ENCODE results near the gene ERC2. TPM values are rescaled to one million over a fixed set of nuclear protein-coding genes. Genes with fewer than 3 reads are reported as not detected.

The ERC2 gene
- total and polyA plus RNA-seq, 2 donors (not counting 3 experiments of a cell fraction or from before 2014, with no cell fraction given): 5.6 to 15.5 TPM

GRCh38 chr3:55720614-55721013 is 747.7 kb downstream of the ERC2 start:
- intact Hi-C loops (cut with micrococcal nuclease): no loop called here
- dilution Hi-C loops (cut with MboI; ENCODE audit: extremely low pct_ligation_motif_present, low sequenced_read_pairs): no loop called here
- BruUV-seq (replicated peaks): no TSS peak

GRCh38 chr3:55719508-55719907 is 748.8 kb downstream of the ERC2 start:
- BruUV-seq (replicated peaks): no TSS peak
- H4K20me1 ChIP-seq (replicated peaks; ENCODE audit: control insufficient read depth, extremely low read depth, insufficient read depth, low read length): no peaks in the 10 kb centered on the region
- H3K4me2 ChIP-seq (ENCODE audit: insufficient read depth, low read length): no peak overlapping the region
- H3K4me3 ChIP-seq (replicated peaks in 1 of 3; ENCODE audit: insufficient read depth in 1 of 3, low read depth in 1 of 3, low read length in 3 of 3): no peak overlapping the region
- FAIRE-seq: no peak
- H2AFZ ChIP-seq (ENCODE audit: low read depth, low read length): no peak overlapping the region
- dilution Hi-C loops (cut with MboI; ENCODE audit: extremely low pct_ligation_motif_present, low sequenced_read_pairs): no loop called here
- no peak overlapping the region for H3K9ac ChIP-seq (replicated peaks; ENCODE audit: extremely low read depth, insufficient read depth, low read length)
- ChIA-PET POLR2A (no interaction called here), CTCF (no interaction called here)
- no peaks in the 10 kb centered on the region for H3K9me1 ChIP-seq (replicated peaks; ENCODE audit: control insufficient read depth, extremely low read depth, insufficient read depth, low read length)
- no peaks in the 10 kb centered on the region for H3K4me1 ChIP-seq (ENCODE audit: control insufficient read depth, extremely low read depth, insufficient read depth, low read length)
- H3K79me2 ChIP-seq (ENCODE audit: control insufficient read depth, insufficient read depth, low read length): no peaks in the 10 kb centered on the region
- no peaks in the 10 kb centered on the region for H3K27me3 ChIP-seq (ENCODE audit: control insufficient read depth in 2 of 2, insufficient read depth in 2 of 2, low read length in 2 of 2)
- no peak for DNase-seq (ENCODE audit: low read depth, low spot score)
- intact Hi-C loops (cut with micrococcal nuclease): loop anchor here (10.0 kb wide), 1 partner anchor 865 kb away; no protein-coding TSS in a partner anchor
- TF ChIP-seq EZH2 (IDR thresholded peaks at IDR 0.05; ENCODE audit: borderline replicate concordance, low read depth, low read length, severe bottlenecking): no peak
- H3K36me3 ChIP-seq (ENCODE audit: control insufficient read depth in 2 of 2, extremely low read depth in 1 of 2, insufficient read depth in 2 of 2, low read length in 2 of 2): no peaks in the 10 kb centered on the region
- H3K9me3 ChIP-seq (replicated peaks; ENCODE audit: control insufficient read depth, insufficient read depth, low read length): no peaks in the 10 kb centered on the region
- H3K27ac ChIP-seq (ENCODE audit: insufficient read depth, low read depth, low read length): no peak overlapping the region

More at GRCh38 chr3:55720614-55721013, 747.7 kb downstream of the ERC2 start:
- no peak overlapping the region for H3K27ac ChIP-seq (ENCODE audit: insufficient read depth, low read depth, low read length)
- ChIA-PET POLR2A (no interaction called here), CTCF (interaction anchor here (2.8 kb wide), 1 partner anchor 236 kb away, joined by 13 read pairs; no protein-coding TSS in a partner anchor)
- no peaks in the 10 kb centered on the region for H3K9me3 ChIP-seq (replicated peaks; ENCODE audit: control insufficient read depth, insufficient read depth, low read length)
- no peak overlapping the region for H2AFZ ChIP-seq (ENCODE audit: low read depth, low read length)
- H4K20me1 ChIP-seq (replicated peaks; ENCODE audit: control insufficient read depth, extremely low read depth, insufficient read depth, low read length): no peaks in the 10 kb centered on the region
- H3K36me3 ChIP-seq (ENCODE audit: control insufficient read depth in 2 of 2, extremely low read depth in 1 of 2, insufficient read depth in 2 of 2, low read length in 2 of 2): no peaks in the 10 kb centered on the region
- DNase-seq (ENCODE audit: low read depth, low spot score): no peak
- H3K27me3 ChIP-seq (ENCODE audit: control insufficient read depth in 2 of 2, insufficient read depth in 2 of 2, low read length in 2 of 2): no peaks in the 10 kb centered on the region
- H3K4me2 ChIP-seq (ENCODE audit: insufficient read depth, low read length): no peak overlapping the region
- H3K9ac ChIP-seq (replicated peaks; ENCODE audit: extremely low read depth, insufficient read depth, low read length): no peak overlapping the region
- no peaks in the 10 kb centered on the region for H3K4me1 ChIP-seq (ENCODE audit: control insufficient read depth, extremely low read depth, insufficient read depth, low read length)
- no peaks in the 10 kb centered on the region for H3K9me1 ChIP-seq (replicated peaks; ENCODE audit: control insufficient read depth, extremely low read depth, insufficient read depth, low read length)
- no peak for FAIRE-seq
- no peak for TF ChIP-seq MAX (IDR thresholded peaks at IDR 0.05; ENCODE audit: insufficient read depth, insufficient read length)
- TF ChIP-seq GATA2 (IDR thresholded peaks at IDR 0.05; ENCODE audit: insufficient read depth, insufficient read length, low read depth, low read length): no peak
- TF ChIP-seq JUN (IDR thresholded peaks at IDR 0.05; ENCODE audit: borderline replicate concordance, insufficient read depth, insufficient read length, low read depth): no peak
- TF ChIP-seq MYC (IDR thresholded peaks at IDR 0.05; ENCODE audit: low read depth, low read length): no peak
- no peaks in the 10 kb centered on the region for H3K79me2 ChIP-seq (ENCODE audit: control insufficient read depth, insufficient read depth, low read length)
- H3K4me3 ChIP-seq (replicated peaks in 1 of 3; ENCODE audit: insufficient read depth in 1 of 3, low read depth in 1 of 3, low read length in 3 of 3): no peak overlapping the region
